ENCODE measurements around the gene CD8B. TPM values are rescaled to one million over a fixed set of nuclear protein-coding genes. Genes with fewer than 3 reads are reported as not detected.

The CD8B gene
- total RNA-seq, 4 donors from 2014 or later = 5.1 TPM; not detected in 3

- peak overlapping the region in 1 of 4 donors; percentile 36 for H3K4me3 ChIP-seq
- H3K27me3 ChIP-seq = peaks cover 65% of the 10 kb centered on the region
- no peak overlapping the region for H3K27ac ChIP-seq
These were observed 72.6 kb downstream of the CD8B start for GRCh38 chr2:86788881-86789686.

GRCh38 chr2:86788165-86788564, 73.5 kb downstream of the CD8B start:
- Histone ChIP-seq H3K4me1 (peaks cover 17 to 27% (median 24%) of the 10 kb centered on the region in 4 donors), H3K27ac (no peak overlapping the region), H3K9me3 (no peaks in the 10 kb centered on the region), H3K4me3 (no peak overlapping the region), H3K27me3 (peaks cover 57% of the 10 kb centered on the region), H3K36me3 (no peaks in the 10 kb centered on the region)
- WGBS, 2 donors (ENCODE audit: low coverage in 1 of 2) = 68 to 76% methylated on average over 5 to 7 of the region's 7 CpGs
- no peak for TF ChIP-seq CTCF (IDR thresholded peaks at IDR 0.05)
- in situ Hi-C loops (cut with MboI; ENCODE audit: low pct_ligation_motif_present in 1 of 4, low pct_unique_long_range_greater_than_20kb in 1 of 4, low sequenced_read_pairs in 3 of 4) = no loop called here
- no peak for DNase-seq
- intact Hi-C loops (cut with DNase I; ENCODE audit: low total_unique reads) = no loop called here

More at GRCh38 chr2:86788881-86789686, 72.6 kb downstream of the CD8B start:
- intact Hi-C loops (cut with DNase I; ENCODE audit: low total_unique reads) = no loop called here
- Histone ChIP-seq H3K36me3 (no peaks in the 10 kb centered on the region), H3K4me1 (peaks cover 17 to 27% (median 24%) of the 10 kb centered on the region in 4 donors), H3K9me3 (no peaks in the 10 kb centered on the region)
- in situ Hi-C loops (cut with MboI; ENCODE audit: low pct_ligation_motif_present in 1 of 4, low pct_unique_long_range_greater_than_20kb in 1 of 4, low sequenced_read_pairs in 3 of 4) = no loop called here
- TF ChIP-seq CTCF (IDR thresholded peaks at IDR 0.05) (no peak), EP300 (IDR thresholded peaks at IDR 0.05; ENCODE audit: low read depth) (no peak), POLR2AphosphoS5 (IDR thresholded peaks at IDR 0.05) (no peak), POLR2A (IDR thresholded peaks at IDR 0.05) (no peak)
- WGBS, 2 donors (ENCODE audit: low coverage in 1 of 2) = 18% methylated on average over 52 of the region's 64 CpGs; no CpG with 5 or more reads in 1 of the 2 donors
- DNase-seq = no peak

- no peak overlapping the region for H3K27ac ChIP-seq
- peaks cover 17 to 27% (median 24%) of the 10 kb centered on the region in 4 donors for H3K4me1 ChIP-seq
- no peaks in the 10 kb centered on the region for H3K36me3 ChIP-seq
- TF ChIP-seq CTCF (IDR thresholded peaks at IDR 0.05) = no peak
- no peak for TF ChIP-seq POLR2A (IDR thresholded peaks at IDR 0.05)
- no peak for TF ChIP-seq EP300 (IDR thresholded peaks at IDR 0.05; ENCODE audit: low read depth)
- TF ChIP-seq POLR2AphosphoS5 (IDR thresholded peaks at IDR 0.05) = no peak
- H3K9me3 ChIP-seq = no peaks in the 10 kb centered on the region
- peaks cover 53% of the 10 kb centered on the region for H3K27me3 ChIP-seq
- intact Hi-C loops (cut with DNase I; ENCODE audit: low total_unique reads) = no loop called here
- in situ Hi-C loops (cut with MboI; ENCODE audit: low pct_ligation_motif_present in 1 of 4, low pct_unique_long_range_greater_than_20kb in 1 of 4, low sequenced_read_pairs in 3 of 4) = no loop called here
- DNase-seq = no peak
- H3K4me3 ChIP-seq = no peak overlapping the region
- WGBS, 2 donors (ENCODE audit: low coverage in 1 of 2) = 16 to 20% methylated on average over 2 of the region's 2 CpGs
These were observed 74.0 kb downstream of the CD8B start for GRCh38 chr2:86787736-86788135.

- no peak overlapping the region for H3K27ac ChIP-seq
- peaks cover 36% of the 10 kb centered on the region for H3K27me3 ChIP-seq
- no peaks in the 10 kb centered on the region for H3K36me3 ChIP-seq
- H3K9me3 ChIP-seq = no peaks in the 10 kb centered on the region
- intact Hi-C loops (cut with DNase I; ENCODE audit: low total_unique reads) (no loop called here), in situ Hi-C loops (cut with MboI; ENCODE audit: low pct_ligation_motif_present in 1 of 4, low pct_unique_long_range_greater_than_20kb in 1 of 4, low sequenced_read_pairs in 3 of 4) (no loop called here)
- H3K4me3 ChIP-seq = no peak overlapping the region
- DNase-seq = no peak
- TF ChIP-seq POLR2AphosphoS5 (IDR thresholded peaks at IDR 0.05) = no peak
- peak; percentile 14 for TF ChIP-seq POLR2A (IDR thresholded peaks at IDR 0.05)
- TF ChIP-seq EP300 (IDR thresholded peaks at IDR 0.05; ENCODE audit: low read depth) = no peak
- TF ChIP-seq CTCF (IDR thresholded peaks at IDR 0.05) = no peak
- WGBS, 2 donors (ENCODE audit: low coverage in 1 of 2) = 58 to 89% methylated on average over 2 to 9 of the region's 10 CpGs
- peaks cover 17 to 23% (median 20%) of the 10 kb centered on the region in 4 donors for H3K4me1 ChIP-seq
These were observed 75.6 kb downstream of the CD8B start for GRCh38 chr2:86786001-86786536.

Measured in transverse colon (tissue), 4 donors.